ENCODE measurements around the gene VTCN1.

DNA sequence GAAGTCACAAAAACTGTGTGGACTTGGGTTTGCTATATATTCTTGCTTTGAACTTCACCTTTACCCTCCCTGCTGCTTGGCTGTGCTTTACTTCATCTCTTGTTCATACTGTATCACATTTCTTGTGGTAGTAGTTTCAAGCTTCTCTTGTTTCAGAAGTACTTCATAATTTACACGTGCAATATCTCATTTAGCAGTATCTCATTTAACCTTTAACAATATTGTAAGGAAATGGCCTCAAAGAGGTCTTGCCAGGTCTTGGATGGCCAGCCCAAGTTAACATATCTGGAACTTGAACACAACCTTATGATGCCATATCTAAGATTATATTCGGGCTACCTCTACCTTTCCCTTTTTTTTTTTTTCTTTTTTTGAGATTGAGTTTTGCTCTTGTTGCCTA, 87.5 kb downstream of the VTCN1 start:
- TF ChIP-seq, protein P1, sequence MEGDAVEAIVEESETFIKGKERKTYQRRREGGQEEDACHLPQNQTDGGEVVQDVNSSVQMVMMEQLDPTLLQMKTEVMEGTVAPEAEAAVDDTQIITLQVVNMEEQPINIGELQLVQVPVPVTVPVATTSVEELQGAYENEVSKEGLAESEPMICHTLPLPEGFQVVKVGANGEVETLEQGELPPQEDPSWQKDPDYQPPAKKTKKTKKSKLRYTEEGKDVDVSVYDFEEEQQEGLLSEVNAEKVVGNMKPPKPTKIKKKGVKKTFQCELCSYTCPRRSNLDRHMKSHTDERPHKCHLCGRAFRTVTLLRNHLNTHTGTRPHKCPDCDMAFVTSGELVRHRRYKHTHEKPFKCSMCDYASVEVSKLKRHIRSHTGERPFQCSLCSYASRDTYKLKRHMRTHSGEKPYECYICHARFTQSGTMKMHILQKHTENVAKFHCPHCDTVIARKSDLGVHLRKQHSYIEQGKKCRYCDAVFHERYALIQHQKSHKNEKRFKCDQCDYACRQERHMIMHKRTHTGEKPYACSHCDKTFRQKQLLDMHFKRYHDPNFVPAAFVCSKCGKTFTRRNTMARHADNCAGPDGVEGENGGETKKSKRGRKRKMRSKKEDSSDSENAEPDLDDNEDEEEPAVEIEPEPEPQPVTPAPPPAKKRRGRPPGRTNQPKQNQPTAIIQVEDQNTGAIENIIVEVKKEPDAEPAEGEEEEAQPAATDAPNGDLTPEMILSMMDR (IDR thresholded peaks at IDR 0.05; ENCODE audit: poor library complexity, severe bottlenecking): no peak
- TF ChIP-seq SMC3 (conservative IDR thresholded peaks at IDR 0.05; ENCODE audit: poor library complexity): no peak
- no peak for TF ChIP-seq EP300 (conservative IDR thresholded peaks at IDR 0.05; ENCODE audit: poor library complexity, severe bottlenecking)
- TF ChIP-seq REST (IDR thresholded peaks at IDR 0.05; ENCODE audit: borderline replicate concordance): no peak
- TF ChIP-seq TAF1 (IDR thresholded peaks at IDR 0.05; ENCODE audit: low read depth): no peak
- no peak for TF ChIP-seq MXI1 (conservative IDR thresholded peaks at IDR 0.05; ENCODE audit: poor library complexity, severe bottlenecking)
- TF ChIP-seq POLR2AphosphoS5 (IDR thresholded peaks at IDR 0.05): no peak
- no peak for TF ChIP-seq RAD21 (conservative IDR thresholded peaks at IDR 0.05)

Data from neural cell (in vitro differentiated cells).